K562 (cell line): ENCODE measurements around the gene SVEP1.
A peak's percentile ranks its signal among the peaks of the same experiment; 100 is the strongest.

Source experiments
- CHD7 ChIP-seq: fragments of 200-600 bp; sonication (generic); IDR thresholded peaks from one replicate; pipeline ENCODE4 v1.6.1; 2012; ENCODE audit warnings: mild to moderate bottlenecking, low read depth, low read length, inconsistent platforms
- CREB1 ChIP-seq, 2 experiments: sonication (generic) in 1 of 2; formaldehyde crosslinking in 1 of 2; IDR thresholded peaks; 2 replicates each; pipeline versions ENCODE4 v1.6.1 to v1.8.0; 2012 to 2022; ENCODE audit warnings: inconsistent platforms in 1 of 2, mild to moderate bottlenecking in 1 of 2, missing genetic modification reagents in 1 of 2, moderate library complexity in 1 of 2
- ELF4 ChIP-seq: fragments of 450-650 bp; formaldehyde crosslinking; IDR thresholded peaks from 2 replicates; pipeline ENCODE4 v1.4.0; 2022; ENCODE audit warnings: missing genetic modification characterization
- GTF2F1 ChIP-seq: IDR thresholded peaks from 2 replicates; pipeline ENCODE4 v1.6.1; 2011; ENCODE audit warnings: low read depth, low read length, improper control_type of control experiment
- POLR2A ChIP-seq: fragments of 450-650 bp; conservative IDR thresholded peaks from 2 replicates; pipeline ENCODE4 v1.6.1; 2016
- ZNF282 ChIP-seq: sonication (generic); formaldehyde crosslinking; IDR thresholded peaks from 2 replicates; pipeline ENCODE4 v1.8.1; 2023; ENCODE audit warnings: missing genetic modification reagents
- ZNF785 ChIP-seq: fragments of 250-450 bp; sonication (Bioruptor Pico); IDR thresholded peaks from 2 replicates; pipeline ENCODE4 v1.4.0; 2020; ENCODE audit warnings: mild to moderate bottlenecking
- TF ChIP-seq, protein P1 (sequence below), 3 experiments: IDR thresholded peaks in 2 of 3; conservative IDR thresholded peaks in 1 of 3; 2 replicates each; pipeline ENCODE4 v1.5.1; 2011 to 2012; ENCODE audit warnings: low read length in 3 of 3, mild to moderate bottlenecking in 3 of 3, control low read depth in 2 of 3, improper control_type of control experiment in 1 of 3, inconsistent platforms in 1 of 3, low read depth in 1 of 3, mixed read lengths in 1 of 3, moderate library complexity in 1 of 3; ENCODE audit not compliant: insufficient read depth in 2 of 3
- TF ChIP-seq, protein P2 (sequence below), 2 experiments: fragments of 450-650 bp in 1 of 2; IDR thresholded peaks; 2 replicates each; pipeline ENCODE4 v1.6.1; 2011 to 2017; ENCODE audit warnings: low read depth in 2 of 2, antibody characterized with exemption in 1 of 2, borderline replicate concordance in 1 of 2, low read length in 1 of 2, mild to moderate bottlenecking in 1 of 2, mixed read lengths in 1 of 2; ENCODE audit not compliant: control insufficient read depth in 1 of 2
- TF ChIP-seq, protein P3 (sequence below): IDR thresholded peaks from 3 replicates; pipeline ENCODE4 v1.6.1; 2011; ENCODE audit warnings: borderline replicate concordance, mild to moderate bottlenecking; ENCODE audit not compliant: insufficient read length, insufficient read depth

DNA sequence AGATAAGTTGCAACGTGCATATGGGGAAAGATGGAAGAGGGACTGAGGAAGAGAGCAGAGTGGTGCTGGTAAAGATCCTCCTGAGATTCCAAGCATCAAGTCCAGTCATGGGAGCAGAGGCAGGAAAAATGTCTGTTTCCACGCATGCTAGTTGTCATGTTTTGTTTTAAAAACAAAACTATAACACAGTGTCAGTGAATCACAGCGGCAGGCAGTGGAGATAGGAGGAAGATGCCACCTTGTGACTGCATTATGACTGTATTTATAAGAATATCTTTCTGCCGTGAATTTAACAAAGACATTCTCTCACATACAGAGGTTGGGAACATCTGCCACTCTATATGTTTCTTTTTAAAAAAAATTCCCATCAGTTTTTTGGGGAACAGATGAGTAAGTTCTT is 3.7 kb upstream of the SVEP1 start:
- TF ChIP-seq, protein P1, sequence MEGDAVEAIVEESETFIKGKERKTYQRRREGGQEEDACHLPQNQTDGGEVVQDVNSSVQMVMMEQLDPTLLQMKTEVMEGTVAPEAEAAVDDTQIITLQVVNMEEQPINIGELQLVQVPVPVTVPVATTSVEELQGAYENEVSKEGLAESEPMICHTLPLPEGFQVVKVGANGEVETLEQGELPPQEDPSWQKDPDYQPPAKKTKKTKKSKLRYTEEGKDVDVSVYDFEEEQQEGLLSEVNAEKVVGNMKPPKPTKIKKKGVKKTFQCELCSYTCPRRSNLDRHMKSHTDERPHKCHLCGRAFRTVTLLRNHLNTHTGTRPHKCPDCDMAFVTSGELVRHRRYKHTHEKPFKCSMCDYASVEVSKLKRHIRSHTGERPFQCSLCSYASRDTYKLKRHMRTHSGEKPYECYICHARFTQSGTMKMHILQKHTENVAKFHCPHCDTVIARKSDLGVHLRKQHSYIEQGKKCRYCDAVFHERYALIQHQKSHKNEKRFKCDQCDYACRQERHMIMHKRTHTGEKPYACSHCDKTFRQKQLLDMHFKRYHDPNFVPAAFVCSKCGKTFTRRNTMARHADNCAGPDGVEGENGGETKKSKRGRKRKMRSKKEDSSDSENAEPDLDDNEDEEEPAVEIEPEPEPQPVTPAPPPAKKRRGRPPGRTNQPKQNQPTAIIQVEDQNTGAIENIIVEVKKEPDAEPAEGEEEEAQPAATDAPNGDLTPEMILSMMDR (IDR thresholded peaks at IDR 0.05 in 2 of 3, conservative IDR thresholded peaks at IDR 0.05 in 1 of 3; ENCODE audit: insufficient read depth in 2 of 3, low read depth in 1 of 3, low read length in 3 of 3): peak in 1 of 3 experiments; percentile 15; a peak in 1 of 6 replicates
- no peak for TF ChIP-seq POLR2A
- no peak for TF ChIP-seq ELF4 (CRISPR knock-in tag)
- TF ChIP-seq CREB1 (IDR thresholded peaks at IDR 0.05): no peak
- TF ChIP-seq CREB1 (CRISPR knock-in tag; IDR thresholded peaks at IDR 0.05): no peak
- TF ChIP-seq CHD7: no peak
- no peak for TF ChIP-seq ZNF785 (CRISPR knock-in tag)
- no peak for TF ChIP-seq GTF2F1
- TF ChIP-seq ZNF282 (CRISPR knock-in tag): no peak
- TF ChIP-seq, protein P2, sequence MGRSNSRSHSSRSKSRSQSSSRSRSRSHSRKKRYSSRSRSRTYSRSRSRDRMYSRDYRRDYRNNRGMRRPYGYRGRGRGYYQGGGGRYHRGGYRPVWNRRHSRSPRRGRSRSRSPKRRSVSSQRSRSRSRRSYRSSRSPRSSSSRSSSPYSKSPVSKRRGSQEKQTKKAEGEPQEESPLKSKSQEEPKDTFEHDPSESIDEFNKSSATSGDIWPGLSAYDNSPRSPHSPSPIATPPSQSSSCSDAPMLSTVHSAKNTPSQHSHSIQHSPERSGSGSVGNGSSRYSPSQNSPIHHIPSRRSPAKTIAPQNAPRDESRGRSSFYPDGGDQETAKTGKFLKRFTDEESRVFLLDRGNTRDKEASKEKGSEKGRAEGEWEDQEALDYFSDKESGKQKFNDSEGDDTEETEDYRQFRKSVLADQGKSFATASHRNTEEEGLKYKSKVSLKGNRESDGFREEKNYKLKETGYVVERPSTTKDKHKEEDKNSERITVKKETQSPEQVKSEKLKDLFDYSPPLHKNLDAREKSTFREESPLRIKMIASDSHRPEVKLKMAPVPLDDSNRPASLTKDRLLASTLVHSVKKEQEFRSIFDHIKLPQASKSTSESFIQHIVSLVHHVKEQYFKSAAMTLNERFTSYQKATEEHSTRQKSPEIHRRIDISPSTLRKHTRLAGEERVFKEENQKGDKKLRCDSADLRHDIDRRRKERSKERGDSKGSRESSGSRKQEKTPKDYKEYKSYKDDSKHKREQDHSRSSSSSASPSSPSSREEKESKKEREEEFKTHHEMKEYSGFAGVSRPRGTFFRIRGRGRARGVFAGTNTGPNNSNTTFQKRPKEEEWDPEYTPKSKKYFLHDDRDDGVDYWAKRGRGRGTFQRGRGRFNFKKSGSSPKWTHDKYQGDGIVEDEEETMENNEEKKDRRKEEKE (IDR thresholded peaks at IDR 0.05; ENCODE audit: borderline replicate concordance in 1 of 2, control insufficient read depth in 1 of 2, low read depth in 2 of 2, low read length in 1 of 2): no peak
- TF ChIP-seq, protein P3, sequence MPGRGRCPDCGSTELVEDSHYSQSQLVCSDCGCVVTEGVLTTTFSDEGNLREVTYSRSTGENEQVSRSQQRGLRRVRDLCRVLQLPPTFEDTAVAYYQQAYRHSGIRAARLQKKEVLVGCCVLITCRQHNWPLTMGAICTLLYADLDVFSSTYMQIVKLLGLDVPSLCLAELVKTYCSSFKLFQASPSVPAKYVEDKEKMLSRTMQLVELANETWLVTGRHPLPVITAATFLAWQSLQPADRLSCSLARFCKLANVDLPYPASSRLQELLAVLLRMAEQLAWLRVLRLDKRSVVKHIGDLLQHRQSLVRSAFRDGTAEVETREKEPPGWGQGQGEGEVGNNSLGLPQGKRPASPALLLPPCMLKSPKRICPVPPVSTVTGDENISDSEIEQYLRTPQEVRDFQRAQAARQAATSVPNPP: no peak
